ENCODE results near the gene ZNF8. TPM values are rescaled to one million over a fixed set of nuclear protein-coding genes. Genes with fewer than 3 reads are reported as not detected.

Gene ZNF8
- total and polyA plus RNA-seq, 2 of the 4 experiments (the other 2 are of a cell fraction): 2.1 to 3.9 TPM

DNA sequence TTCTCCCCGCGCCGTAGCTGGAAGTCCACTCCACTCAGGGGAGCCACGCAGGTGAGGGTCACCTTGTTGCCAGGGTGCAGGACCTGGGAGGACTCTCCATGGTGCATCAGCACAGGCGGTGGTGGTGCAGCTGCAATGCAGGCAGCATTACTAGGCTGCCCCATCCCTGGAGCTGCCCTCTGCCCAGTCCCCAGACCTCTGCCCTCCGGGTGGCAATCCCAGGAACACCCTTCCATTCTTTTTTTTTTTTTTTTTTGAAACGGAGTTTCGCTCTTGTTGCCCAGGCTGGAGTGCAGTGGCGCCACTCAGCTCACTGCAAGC is 72.8 kb downstream of the ZNF8 start:
- in situ Hi-C loops (cut with MboI; ENCODE audit: low sequenced_read_pairs) (no loop called here), intact Hi-C loops (cut with micrococcal nuclease) (no loop called here), dilution Hi-C loops (cut with HindIII; ENCODE audit: low sequenced_read_pairs, unreplicated experiment) (no loop called here)
- no TSS peak for BruUV-seq (replicated peaks)
- no peak overlapping the region for H2AFZ ChIP-seq (replicated peaks; ENCODE audit: low read length, poor library complexity)
- H3K4ac ChIP-seq (ENCODE audit: low read depth, low read length): no peak overlapping the region
- DNase-seq: no peak
- H2AK9ac ChIP-seq (replicated peaks; ENCODE audit: low read depth, low read length, poor library complexity): no peak overlapping the region
- CTCF ChIA-PET: no interaction called here
- peaks cover 11% of the 10 kb centered on the region; the same call in 1 of the 2 replicates for H3K36me3 ChIP-seq (ENCODE audit: control insufficient read depth, insufficient read depth, low read length)
- no peak overlapping the region for H2BK5ac ChIP-seq (ENCODE audit: low read depth, low read length, poor library complexity, severe bottlenecking)
- no peak overlapping the region for H3K4me2 ChIP-seq (ENCODE audit: low read depth, low read length)
- TF ChIP-seq RCOR1 (IDR thresholded peaks at IDR 0.05; ENCODE audit: insufficient replicate concordance, low read length) (no peak), CEBPB (IDR thresholded peaks at IDR 0.05; ENCODE audit: low read depth, low read length) (no peak)
- H4K91ac ChIP-seq (ENCODE audit: insufficient read depth, low read depth, low read length): no peak overlapping the region
- no peaks in the 10 kb centered on the region for H3K9me3 ChIP-seq (ENCODE audit: control insufficient read depth, insufficient read depth, low read length)
- no peak overlapping the region for H3K27ac ChIP-seq (ENCODE audit: insufficient read depth, low read length)
- no peak overlapping the region for H2BK15ac ChIP-seq (ENCODE audit: low read depth, low read length)
- no peak overlapping the region for H3K23ac ChIP-seq (ENCODE audit: low read depth, low read length)
- no CpG with 5 or more reads among the region's 9 CpGs for WGBS, 2 experiments (ENCODE audit: extremely low coverage in 2 of 2, insufficient read length in 1 of 2)
- no peak overlapping the region for H3K14ac ChIP-seq (replicated peaks; ENCODE audit: low read depth, low read length)
- no peak overlapping the region for H2BK20ac ChIP-seq (ENCODE audit: low read depth, low read length)
- POLR2A ChIA-PET (ENCODE audit: unreplicated experiment): no interaction called here
- H3K79me1 ChIP-seq (ENCODE audit: low read depth in 1 of 2, low read length in 2 of 2): peaks cover 5 to 42% of the 10 kb centered on the region in 2 experiments
- H4K8ac ChIP-seq (ENCODE audit: low read depth in 2 of 2, low read length in 2 of 2): no peak overlapping the region
- H3K9me1 ChIP-seq (ENCODE audit: insufficient read depth, low read length): peaks cover 4% of the 10 kb centered on the region; the same call in 1 of the 2 replicates
- no peak for ATAC-seq (ENCODE audit: low read depth)
- peaks cover 8% of the 10 kb centered on the region for H4K20me1 ChIP-seq (ENCODE audit: insufficient read depth, low read length)
- H3K18ac ChIP-seq (ENCODE audit: low read depth, low read length): no peak overlapping the region
- H3K27me3 ChIP-seq (ENCODE audit: control insufficient read depth, insufficient read depth, low read length): peaks cover 2% of the 10 kb centered on the region; the same call in 1 of the 2 replicates
- peaks cover 7% of the 10 kb centered on the region for H3K4me1 ChIP-seq (ENCODE audit: control insufficient read depth, insufficient read depth, low read length)
- H3K4me3 ChIP-seq (ENCODE audit: insufficient read depth, low read depth, low read length): no peak overlapping the region
- H3K56ac ChIP-seq (ENCODE audit: extremely low read depth, insufficient read depth, low read length): no peak overlapping the region
- H2AK5ac ChIP-seq (ENCODE audit: low read depth, low read length): no peak overlapping the region
- no peak overlapping the region for H3K9ac ChIP-seq (ENCODE audit: low read depth, low read length)
- H2BK120ac ChIP-seq (ENCODE audit: low read depth, low read length): no peak overlapping the region
- no peak overlapping the region for H4K5ac ChIP-seq (ENCODE audit: low read depth, low read length)
